Left forelimb (tissue), 1 donor: ENCODE data around the gene DIPK2B.

ENCODE experiments used
- DNase-seq: peaks from one replicate; pipeline ENCODE4 v3.0.0-alpha.2; 2018; ENCODE audit warnings: low spot score

Gene DIPK2B

GRCh38 chrX:45157647-45158046, 43.0 kb downstream of the DIPK2B start:
- no peak for DNase-seq

GRCh38 chrX:45154462-45154861, 46.2 kb downstream of the DIPK2B start:
- no peak for DNase-seq

GRCh38 chrX:45154033-45154360, 46.7 kb downstream of the DIPK2B start:
- no peak for DNase-seq
